Immature natural killer cell (primary cell): Measurements from ENCODE around the gene TPCN1. TPM values are rescaled to one million over a fixed set of nuclear protein-coding genes. Genes with fewer than 3 reads are reported as not detected.
A peak's percentile ranks its signal among the peaks of the same experiment; 100 is the strongest.

Source experiments
- DNase-seq, 3 donors: peaks; one replicate each; pipeline ENCODE4 v3.0.0; 2022; ENCODE audit warnings: mixed read lengths in 1 of 3
- H3K27ac Mint-ChIP-seq, 6 donors: one replicate each; pipeline ENCODE4 v1.8.0; 2020; ENCODE audit warnings: mixed read lengths in 6 of 6, mild to moderate bottlenecking in 5 of 6, inconsistent platforms in 4 of 6, moderate library complexity in 3 of 6
- H3K27me3 Mint-ChIP-seq, 3 donors: one replicate each; pipeline ENCODE4 v1.8.0; 2020 to 2021; ENCODE audit warnings: low read depth in 3 of 3, mild to moderate bottlenecking in 3 of 3, mixed read lengths in 3 of 3, moderate library complexity in 3 of 3, inconsistent platforms in 1 of 3
- H3K36me3 Mint-ChIP-seq, 3 donors: one replicate each; pipeline ENCODE4 v1.8.0; 2020; ENCODE audit warnings: mixed read lengths in 3 of 3, inconsistent platforms in 2 of 3, mild to moderate bottlenecking in 2 of 3
- H3K4me1 Mint-ChIP-seq, 2 donors: one replicate each; pipeline ENCODE4 v1.8.0; 2020; ENCODE audit warnings: inconsistent platforms in 2 of 2, mild to moderate bottlenecking in 2 of 2, mixed read lengths in 2 of 2, moderate library complexity in 1 of 2
- H3K4me3 Mint-ChIP-seq, 5 donors: one replicate each; pipeline ENCODE4 v1.8.0; 2020; ENCODE audit warnings: mild to moderate bottlenecking in 5 of 5, mixed read lengths in 5 of 5, inconsistent platforms in 3 of 5, moderate library complexity in 3 of 5
- H3K9me3 Mint-ChIP-seq, 6 donors: one replicate each; pipeline ENCODE4 v1.8.0; 2020; ENCODE audit warnings: mild to moderate bottlenecking in 6 of 6, mixed read lengths in 6 of 6, inconsistent platforms in 4 of 6, moderate library complexity in 3 of 6
- polyA plus RNA-seq, 3 donors: library from polyadenylated mRNA; unstranded; fragments of 300-500 nt; fragmentation: Illumina TruSeq; gene quantifications; one replicate each; pipeline ENCODE4 v1.2.3, GENCODE V29; 2021

Gene TPCN1
- polyA plus RNA-seq, 3 donors from 2014 or later: 3.0 to 3.1 TPM; not detected in 1

GRCh38 chr12:113185180-113186032, 35.9 kb upstream of the TPCN1 start, which contains the start of the genes DDX54 and RITA1:
TSS of gene DDX54 (minus strand) at chr12:113185478. CDS start at chr12:113185451, 27 bp downstream.
TSS of gene RITA1 (plus strand) at chr12:113185721. CDS start at chr12:113186747, 1,026 bp downstream.
- H3K36me3 Mint-ChIP-seq: peaks cover 5 to 9% (median 5%) of the 10 kb centered on the region in 3 donors
- H3K4me1 Mint-ChIP-seq: peaks cover 31 to 42% of the 10 kb centered on the region in 2 donors
- H3K27ac Mint-ChIP-seq: peak within 1 kb of the TSS; percentile 90 to 97 (median 95)
- peak within 1 kb of the TSS; percentile 93 to 99 (median 97) for H3K4me3 Mint-ChIP-seq
- peak; percentile 77 to 85 (median 84) for DNase-seq
- no peaks in the 10 kb centered on the region for H3K9me3 Mint-ChIP-seq
- H3K27me3 Mint-ChIP-seq: peaks cover 7 to 8% (median 8%) of the 10 kb centered on the region in 3 donors

DNA sequence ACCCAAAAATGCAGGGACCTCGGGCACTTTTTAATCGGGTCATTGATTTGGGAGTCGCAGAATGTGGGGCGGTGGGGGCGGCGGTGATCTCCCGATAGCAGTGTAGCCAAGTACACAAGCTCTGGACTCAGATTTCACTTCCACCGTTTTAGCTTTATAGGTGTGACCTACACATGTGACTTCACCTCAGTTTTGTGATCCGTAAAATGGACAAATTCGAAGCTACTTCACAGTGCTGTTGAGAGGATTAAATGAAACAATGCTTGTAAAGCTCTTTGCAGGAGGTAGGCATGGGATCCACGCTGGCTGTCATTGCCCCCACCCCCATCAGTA, 35.3 kb upstream of the TPCN1 start:
- no peak for DNase-seq
- Mint-ChIP-seq H3K36me3 (peaks cover 5 to 14% (median 5%) of the 10 kb centered on the region in 3 donors), H3K4me1 (peaks cover 31 to 42% of the 10 kb centered on the region in 2 donors), H3K27me3 (peaks cover 5 to 8% (median 8%) of the 10 kb centered on the region in 3 donors), H3K27ac (peak overlapping the region; percentile 71 to 97 (median 90)), H3K4me3 (peak overlapping the region; percentile 93 to 99 (median 97)), H3K9me3 (no peaks in the 10 kb centered on the region)

- no peaks in the 10 kb centered on the region for H3K9me3 Mint-ChIP-seq
- DNase-seq: no peak
- peak overlapping the region; percentile 71 to 97 (median 90) for H3K27ac Mint-ChIP-seq
- peak overlapping the region; percentile 93 to 99 (median 97) for H3K4me3 Mint-ChIP-seq
- H3K4me1 Mint-ChIP-seq: peaks cover 31 to 42% of the 10 kb centered on the region in 2 donors
- H3K36me3 Mint-ChIP-seq: peaks cover 5 to 14% (median 5%) of the 10 kb centered on the region in 3 donors
- peaks cover 5 to 8% (median 8%) of the 10 kb centered on the region in 3 donors for H3K27me3 Mint-ChIP-seq
Observed at GRCh38 chr12:113186666-113187325, 34.5 kb upstream of the TPCN1 start.

GRCh38 chr12:113189361-113189760, 31.9 kb upstream of the TPCN1 start:
- Mint-ChIP-seq H3K27ac (peak overlapping the region in 1 of 6 donors; percentile 13), H3K4me1 (peaks cover 19 to 32% of the 10 kb centered on the region in 2 donors), H3K27me3 (peaks cover 3 to 8% (median 8%) of the 10 kb centered on the region in 3 donors), H3K36me3 (peaks cover 5 to 17% (median 5%) of the 10 kb centered on the region in 3 donors), H3K9me3 (no peaks in the 10 kb centered on the region), H3K4me3 (no peak overlapping the region)
- no peak for DNase-seq

- Mint-ChIP-seq H3K4me3 (no peak overlapping the region), H3K4me1 (peaks cover 16 to 26% of the 10 kb centered on the region in 2 donors), H3K27ac (no peak overlapping the region), H3K36me3 (peaks cover 5 to 17% (median 5%) of the 10 kb centered on the region in 3 donors), H3K9me3 (no peaks in the 10 kb centered on the region), H3K27me3 (peaks cover 0 to 5% (median 3%) of the 10 kb centered on the region in 3 donors)
- no peak for DNase-seq
Observed at GRCh38 chr12:113190761-113191160, 30.5 kb upstream of the TPCN1 start.

DNA sequence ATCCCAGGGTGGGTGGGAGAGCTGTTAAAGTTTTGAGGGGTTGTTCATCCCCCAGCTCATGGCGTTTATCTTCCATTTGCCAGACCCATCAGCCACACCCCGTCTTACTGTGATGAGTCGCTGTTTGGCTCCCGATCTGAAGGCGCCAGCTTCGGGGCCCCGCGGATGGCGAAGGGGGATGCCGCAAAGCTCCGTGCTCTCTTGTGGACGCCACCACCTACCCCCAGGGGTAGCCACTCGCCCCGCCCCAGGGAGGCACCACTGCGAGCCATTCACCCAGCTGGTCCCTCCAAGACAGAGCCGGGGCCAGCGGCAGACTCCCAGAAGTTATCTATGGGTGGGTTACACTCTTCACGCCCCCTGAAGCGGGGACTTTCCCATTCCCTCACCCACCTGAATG, 30.0 kb upstream of the TPCN1 start:
- H3K4me3 Mint-ChIP-seq: no peak overlapping the region
- H3K4me1 Mint-ChIP-seq: peaks cover 12 to 23% of the 10 kb centered on the region in 2 donors
- peaks cover 5 to 17% (median 5%) of the 10 kb centered on the region in 3 donors for H3K36me3 Mint-ChIP-seq

GRCh38 chr12:113194971-113195391, 26.3 kb upstream of the TPCN1 start:
- H3K9me3 Mint-ChIP-seq: no peaks in the 10 kb centered on the region
- H3K36me3 Mint-ChIP-seq: peaks cover 0 to 8% (median 0%) of the 10 kb centered on the region in 3 donors
- no peak overlapping the region for H3K27ac Mint-ChIP-seq
- H3K4me3 Mint-ChIP-seq: no peak overlapping the region
- peaks cover 4 to 6% of the 10 kb centered on the region in 2 donors for H3K4me1 Mint-ChIP-seq
- peaks cover 0 to 1% (median 0%) of the 10 kb centered on the region in 3 donors for H3K27me3 Mint-ChIP-seq
- DNase-seq: no peak

More for the DNA sequence above, 30.0 kb upstream of the TPCN1 start:
- H3K27me3 Mint-ChIP-seq: peaks cover 0 to 5% (median 0%) of the 10 kb centered on the region in 3 donors
- no peak overlapping the region for H3K27ac Mint-ChIP-seq
- DNase-seq: no peak
- H3K9me3 Mint-ChIP-seq: no peaks in the 10 kb centered on the region

DNA sequence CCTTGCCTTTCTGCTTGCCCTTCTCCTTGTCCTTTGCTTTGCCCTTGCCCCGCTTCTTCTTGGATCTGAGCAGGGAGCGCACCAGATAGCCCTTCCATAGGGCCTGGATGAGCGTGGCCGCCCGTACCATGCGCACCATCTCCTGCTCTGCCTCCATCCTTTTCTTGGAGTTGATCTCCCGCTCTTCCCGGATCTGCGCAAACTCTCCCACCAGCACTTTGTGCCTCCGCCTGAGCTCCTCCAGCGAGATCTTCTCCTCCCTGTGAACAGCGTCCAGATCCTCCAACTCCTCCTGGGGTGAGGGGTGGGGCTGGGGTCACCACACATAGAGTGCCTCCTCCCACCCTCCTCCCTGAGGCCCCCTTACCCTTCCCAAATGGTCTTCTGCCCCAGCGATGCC, 25.7 kb upstream of the TPCN1 start:
- no peak overlapping the region for H3K27ac Mint-ChIP-seq
- no peak overlapping the region for H3K4me3 Mint-ChIP-seq
- H3K9me3 Mint-ChIP-seq: no peaks in the 10 kb centered on the region
- H3K36me3 Mint-ChIP-seq: peaks cover 0 to 6% (median 0%) of the 10 kb centered on the region in 3 donors
- peaks cover 0 to 1% (median 0%) of the 10 kb centered on the region in 3 donors for H3K27me3 Mint-ChIP-seq
- H3K4me1 Mint-ChIP-seq: peaks cover 4 to 6% of the 10 kb centered on the region in 2 donors
- DNase-seq: no peak

- Mint-ChIP-seq H3K9me3 (no peaks in the 10 kb centered on the region), H3K4me3 (no peak overlapping the region), H3K27me3 (peaks cover 0 to 1% (median 1%) of the 10 kb centered on the region in 3 donors), H3K27ac (peak overlapping the region in 1 of 6 donors; percentile 62), H3K36me3 (peaks cover 0 to 2% (median 0%) of the 10 kb centered on the region in 3 donors), H3K4me1 (peaks cover 4 to 6% of the 10 kb centered on the region in 2 donors)
- DNase-seq: no peak
Observed at GRCh38 chr12:113196582-113196981, 24.7 kb upstream of the TPCN1 start.

DNA sequence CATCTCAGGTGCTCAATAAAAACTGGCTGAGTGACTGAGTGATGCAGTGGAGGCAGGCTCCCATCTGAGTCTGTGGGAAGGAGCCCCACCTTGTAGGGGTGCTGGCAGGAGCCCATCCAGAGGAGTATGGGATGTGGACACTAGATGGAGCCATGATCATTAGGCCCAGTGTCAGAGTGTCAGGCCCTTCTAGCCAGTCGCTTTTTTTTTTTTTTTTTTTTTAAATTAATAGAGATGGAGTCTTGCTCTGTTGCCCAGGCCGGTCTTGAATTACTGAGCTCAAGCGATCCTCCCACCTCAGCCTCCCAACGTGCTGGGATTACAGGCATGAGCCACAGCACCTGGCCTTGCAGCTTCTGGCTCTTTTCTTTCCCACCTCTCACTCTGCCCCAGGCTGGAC, 24.3 kb upstream of the TPCN1 start:
- Mint-ChIP-seq H3K36me3 (peaks cover 0 to under 1% (median 0%) of the 10 kb centered on the region in 3 donors), H3K9me3 (no peaks in the 10 kb centered on the region), H3K27ac (peak overlapping the region in 2 of 6 donors; percentile 30 to 62), H3K4me3 (no peak overlapping the region), H3K27me3 (peaks cover 0 to 1% (median 1%) of the 10 kb centered on the region in 3 donors), H3K4me1 (peaks cover 4 to 6% of the 10 kb centered on the region in 2 donors)
- DNase-seq: peak; percentile 67 to 72 (median 68)

- peaks cover 0 to 1% (median 1%) of the 10 kb centered on the region in 3 donors for H3K27me3 Mint-ChIP-seq
- H3K9me3 Mint-ChIP-seq: no peaks in the 10 kb centered on the region
- no peak for DNase-seq
- H3K27ac Mint-ChIP-seq: peak overlapping the region in 1 of 6 donors; percentile 30
- no peaks in the 10 kb centered on the region for H3K36me3 Mint-ChIP-seq
- H3K4me3 Mint-ChIP-seq: no peak overlapping the region
- peaks cover 4 to 6% of the 10 kb centered on the region in 2 donors for H3K4me1 Mint-ChIP-seq
Observed at GRCh38 chr12:113197518-113198077, 23.7 kb upstream of the TPCN1 start.

- no peak overlapping the region for H3K4me3 Mint-ChIP-seq
- peaks cover 0 to 1% (median 1%) of the 10 kb centered on the region in 3 donors for H3K27me3 Mint-ChIP-seq
- peak overlapping the region in 2 of 6 donors; percentile 32 to 75 for H3K27ac Mint-ChIP-seq
- H3K4me1 Mint-ChIP-seq: peaks cover 4 to 6% of the 10 kb centered on the region in 2 donors
- no peaks in the 10 kb centered on the region for H3K36me3 Mint-ChIP-seq
- no peak for DNase-seq
- H3K9me3 Mint-ChIP-seq: no peaks in the 10 kb centered on the region
Observed at GRCh38 chr12:113198296-113198695, 23.0 kb upstream of the TPCN1 start.

- Mint-ChIP-seq H3K4me1 (peaks cover 4 to 6% of the 10 kb centered on the region in 2 donors), H3K27ac (no peak overlapping the region), H3K9me3 (no peaks in the 10 kb centered on the region), H3K4me3 (no peak overlapping the region), H3K27me3 (peaks cover 0 to 1% (median 1%) of the 10 kb centered on the region in 3 donors), H3K36me3 (no peaks in the 10 kb centered on the region)
- DNase-seq: no peak
Observed at GRCh38 chr12:113200021-113200797, 21.1 kb upstream of the TPCN1 start.
